GM18951 (cell line): Measurements from ENCODE around the gene C12orf57.
"Not testable (repeated sequence)": the region's sequence is repeated elsewhere in the genome, so short reads cannot be mapped to it uniquely, and the experiment has no call there.

Source experiments
- POLR2A ChIP-seq: IDR thresholded peaks from 4 replicates; pipeline ENCODE4 v1.6.1; 2011; ENCODE audit warnings: mild to moderate bottlenecking; ENCODE audit not compliant: insufficient read length, insufficient read depth; ENCODE audit errors: extremely low read depth
- in situ Hi-C: fragments of 300-500 bp; cut with MboI; formaldehyde crosslinking; loops from one replicate; pipeline ENCODE4 v1.12.0; 2022; ENCODE audit warnings: low sequenced_read_pairs, mixed read lengths, inconsistent platforms; ENCODE audit not compliant: unreplicated experiment

C12orf57 gene, protein sequence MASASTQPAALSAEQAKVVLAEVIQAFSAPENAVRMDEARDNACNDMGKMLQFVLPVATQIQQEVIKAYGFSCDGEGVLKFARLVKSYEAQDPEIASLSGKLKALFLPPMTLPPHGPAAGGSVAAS

GRCh38 chr12:6943722-6944380, at the start of gene C12orf57, which contains the start of gene RNU7-1:
Gene C12orf57, plus strand, starts transcription at chr12:6944022. Its CDS starts 100 bp downstream, at chr12:6944122.
Gene RNU7-1, plus strand, starts transcription at chr12:6943816.
- peak; percentile 98 for TF ChIP-seq POLR2A
- in situ Hi-C loops: loop anchor here (10.0 kb wide), 1 partner anchor 161 kb away; the partner anchor contains the start of gene C1RL

DNA sequence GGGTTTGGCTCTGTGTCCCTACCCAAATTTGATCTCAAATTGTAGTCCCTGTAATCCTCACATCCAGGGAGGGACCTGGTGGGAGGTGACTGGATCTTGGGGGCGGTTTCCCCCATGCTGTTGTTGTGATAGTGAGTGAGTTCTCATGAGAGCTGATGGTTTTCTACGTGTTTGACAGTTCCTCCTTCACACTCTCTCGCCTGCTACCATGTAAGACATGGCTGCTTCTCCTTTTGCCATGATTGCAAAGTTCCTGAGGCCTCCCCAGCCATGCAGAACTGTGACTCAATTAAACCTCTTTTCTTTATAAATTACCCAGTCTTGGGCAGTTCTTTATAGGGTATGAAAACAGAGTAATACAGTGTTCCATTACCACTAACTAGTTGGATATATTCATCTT, 49.5 kb upstream of the C12orf57 start:
- in situ Hi-C loops: no loop called here
- no peak for TF ChIP-seq POLR2A

- in situ Hi-C loops: no loop called here
Observed at GRCh38 chr12:6896846-6897435, 46.9 kb upstream of the C12orf57 start.

GRCh38 chr12:6899427-6899826, 44.4 kb upstream of the C12orf57 start:
- TF ChIP-seq POLR2A: no peak
- in situ Hi-C loops: no loop called here

More at GRCh38 chr12:6896846-6897435, 46.9 kb upstream of the C12orf57 start:
- no peak for TF ChIP-seq POLR2A

GRCh38 chr12:6899837-6900519, 43.8 kb upstream of the C12orf57 start:
- in situ Hi-C loops: no loop called here
- no peak for TF ChIP-seq POLR2A

DNA sequence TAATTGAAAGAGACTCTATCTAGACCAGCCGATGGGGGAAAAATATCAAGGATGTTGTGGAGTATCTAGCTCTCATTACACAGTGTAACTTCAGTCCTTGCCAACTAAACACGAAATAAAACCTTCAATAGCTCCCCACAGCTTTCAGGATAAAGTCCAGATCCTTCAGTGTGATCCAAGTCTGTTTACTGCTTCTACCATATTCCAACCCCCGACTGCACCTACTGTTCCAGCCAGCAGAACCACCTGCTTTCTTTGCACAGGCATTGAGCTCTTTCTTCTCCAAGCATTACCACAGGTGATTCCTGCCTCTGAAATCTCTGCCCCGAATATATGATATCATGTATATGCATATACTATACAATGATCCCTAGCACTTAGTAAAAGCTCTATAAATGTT, 41.4 kb upstream of the C12orf57 start:
- TF ChIP-seq POLR2A: no peak
- in situ Hi-C loops: no loop called here

GRCh38 chr12:6903722-6904121, 40.1 kb upstream of the C12orf57 start:
- in situ Hi-C loops: no loop called here
- no peak for TF ChIP-seq POLR2A

DNA sequence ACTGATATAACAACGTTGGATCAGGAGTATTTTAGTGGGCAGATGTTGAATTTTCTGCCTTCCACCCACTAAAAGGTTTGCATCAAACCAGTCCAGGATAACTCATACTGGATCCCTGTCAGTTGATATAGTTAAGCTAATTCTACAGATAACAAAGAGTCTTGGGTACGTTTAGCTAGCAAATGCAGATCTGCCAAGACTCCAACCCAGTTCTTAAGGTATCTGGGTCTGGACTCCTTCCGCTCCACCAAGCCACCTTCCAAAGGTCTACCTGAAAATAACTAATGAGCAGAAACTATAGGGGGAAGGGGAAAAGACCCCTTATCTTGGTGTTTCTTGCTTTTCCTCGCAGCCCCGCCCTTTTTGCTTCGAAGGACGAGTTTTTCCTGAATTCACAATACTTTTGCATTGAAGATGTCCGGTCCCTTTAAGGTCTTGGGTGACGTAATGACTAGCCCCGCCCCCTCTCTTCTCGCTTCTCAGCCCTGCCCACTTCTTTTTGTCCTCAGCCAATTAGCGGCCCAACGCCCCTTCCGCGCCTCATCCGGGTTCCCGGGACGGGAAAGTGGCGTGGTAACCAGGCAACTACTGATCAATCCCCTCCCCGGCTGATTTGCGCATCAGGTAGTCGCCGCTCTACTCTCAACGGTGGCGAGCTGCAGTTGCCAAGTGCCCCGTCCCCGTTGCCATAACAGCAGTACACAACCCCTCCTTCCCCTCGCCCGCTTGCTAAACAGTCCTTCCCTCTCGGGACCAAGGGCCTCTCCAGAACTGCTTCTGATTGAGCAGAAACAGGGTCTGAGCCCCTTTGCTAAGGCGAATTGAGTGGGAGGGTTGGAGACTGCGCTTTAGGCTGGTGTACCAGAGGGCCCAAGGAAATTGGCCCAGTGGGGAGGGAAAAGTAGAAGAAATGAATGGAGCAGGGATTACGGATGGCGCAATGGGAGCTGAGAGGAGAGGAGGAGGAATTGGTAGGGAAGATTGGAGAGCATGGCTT, 39.2 kb upstream of the C12orf57 start, which contains the start of gene LRRC23:
LRRC23 (plus strand) TSS at position 543 of the 997 bp plus-strand sequence. CDS start 812 bp downstream, outside the sequence.
- peak; percentile 63 for TF ChIP-seq POLR2A
- in situ Hi-C loops: no loop called here

DNA sequence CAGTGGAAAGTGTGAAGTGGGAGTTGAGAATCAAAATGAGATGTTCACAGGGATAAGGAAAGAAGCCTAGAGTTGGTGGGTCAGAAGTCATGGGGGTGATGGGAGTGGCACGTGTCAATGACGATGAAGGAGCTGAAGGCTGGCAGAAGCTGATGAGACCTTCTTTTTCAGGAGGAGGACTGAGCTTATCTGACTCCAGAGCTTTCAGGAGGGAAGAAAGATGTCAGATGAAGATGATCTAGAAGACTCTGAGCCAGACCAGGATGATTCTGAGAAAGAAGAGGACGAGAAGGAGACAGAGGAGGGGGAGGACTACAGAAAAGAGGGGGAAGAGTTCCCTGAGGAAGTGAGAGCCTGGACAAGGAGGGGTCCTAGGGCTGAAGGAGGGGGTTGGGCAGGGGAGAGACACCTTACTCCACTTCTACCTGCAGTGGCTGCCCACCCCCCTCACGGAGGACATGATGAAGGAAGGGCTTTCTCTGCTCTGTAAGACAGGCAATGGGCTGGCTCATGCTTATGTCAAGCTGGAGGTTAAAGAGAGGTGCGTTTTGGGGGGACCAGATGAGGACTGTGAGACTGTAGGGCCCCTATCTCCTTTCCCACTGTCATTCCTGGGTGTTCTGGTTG, 38.3 kb upstream of the C12orf57 start:
- no peak for TF ChIP-seq POLR2A
- in situ Hi-C loops: no loop called here

DNA sequence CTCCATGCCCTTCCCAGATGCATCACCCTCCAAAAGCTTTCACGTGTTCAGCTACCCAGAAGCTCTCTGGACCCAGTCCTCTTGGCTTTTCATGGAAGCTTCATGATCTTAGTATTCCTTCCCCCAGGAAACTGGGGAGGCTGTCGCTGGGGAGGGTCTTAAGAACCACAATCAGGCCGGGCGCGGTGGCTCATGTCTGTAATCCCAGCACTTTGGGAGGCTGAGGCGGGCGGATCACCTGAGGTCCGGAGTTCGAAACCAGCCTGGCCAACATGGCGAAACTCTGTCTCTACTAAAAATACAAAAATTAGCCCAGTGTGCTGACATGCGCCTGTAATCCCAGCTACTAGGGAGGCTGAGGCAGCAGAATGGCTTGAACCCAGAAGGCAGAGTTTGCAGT, 35.7 kb upstream of the C12orf57 start:
- in situ Hi-C loops: not testable (repeated sequence)

- in situ Hi-C loops: no loop called here
- no peak for TF ChIP-seq POLR2A
Observed at GRCh38 chr12:6909421-6910145, 34.2 kb upstream of the C12orf57 start.
